Natural killer cell (primary cell): ENCODE data around the gene AMOTL2. TPM values are rescaled to one million over a fixed set of nuclear protein-coding genes. Genes with fewer than 3 reads are reported as not detected.

ENCODE experiments used
- ATAC-seq, 3 donors: fragments of 150-1000 bp in 2 of 3; fragments of 200-7000 bp in 1 of 3; cut with Tn5 transposase; 1 replicate in 1 of 3; 2 replicates in 2 of 3; pipeline ENCODE4 v1.10.0; 2021; ENCODE audit warnings: mild to moderate bottlenecking in 2 of 3, moderate library complexity in 2 of 3
- DNase-seq, 2 donors: peaks; one replicate each; pipeline versions ENCODE4 v3.0.0 to v3.0.0-alpha.2; 2013 to 2021; ENCODE audit warnings: mixed read lengths in 1 of 2
- H3K27ac ChIP-seq: one replicate; pipeline ENCODE4 v1.5.1; 2013; ENCODE audit warnings: mild to moderate bottlenecking, low read length
- H3K27me3 ChIP-seq: one replicate; pipeline ENCODE4 v1.6.1; 2013; ENCODE audit warnings: low read length; ENCODE audit not compliant: control insufficient read depth, insufficient read depth
- H3K36me3 ChIP-seq: one replicate; pipeline ENCODE4 v1.6.1; 2013; ENCODE audit warnings: low read length; ENCODE audit not compliant: control insufficient read depth, insufficient read depth
- H3K4me1 ChIP-seq: one replicate; pipeline ENCODE4 v1.6.1; 2013; ENCODE audit warnings: low read length; ENCODE audit not compliant: control insufficient read depth, insufficient read depth
- H3K4me3 ChIP-seq: one replicate; pipeline ENCODE4 v1.5.1; 2013; ENCODE audit warnings: low read length
- H3K9me3 ChIP-seq: one replicate; pipeline ENCODE4 v1.6.1; 2013; ENCODE audit warnings: low read length; ENCODE audit not compliant: control insufficient read depth, insufficient read depth
- H3K27ac Mint-ChIP-seq, 2 donors: one replicate each; pipeline ENCODE4 v1.8.0; 2022; ENCODE audit warnings: mild to moderate bottlenecking in 2 of 2, mixed read lengths in 2 of 2, moderate library complexity in 1 of 2
- H3K27me3 Mint-ChIP-seq, 2 donors: one replicate each; pipeline ENCODE4 v1.8.0; 2022; ENCODE audit warnings: low read depth in 2 of 2, mixed read lengths in 2 of 2
- H3K36me3 Mint-ChIP-seq: one replicate; pipeline ENCODE4 v1.8.0; 2022; ENCODE audit warnings: mixed read lengths
- H3K4me1 Mint-ChIP-seq, 2 donors: one replicate each; pipeline ENCODE4 v1.8.0; 2022; ENCODE audit warnings: mixed read lengths in 2 of 2
- H3K4me3 Mint-ChIP-seq: one replicate; pipeline ENCODE4 v1.8.0; 2022; ENCODE audit warnings: mild to moderate bottlenecking, moderate library complexity, mixed read lengths
- H3K9me3 Mint-ChIP-seq, 2 donors: one replicate each; pipeline ENCODE4 v1.8.0; 2022; ENCODE audit warnings: mixed read lengths in 2 of 2
- WGBS: methylation state at CpG from one replicate; pipeline ENCODE4 v1.1.7; 2013; ENCODE audit warnings: missing lambda C conversion rate; ENCODE audit not compliant: insufficient coverage; 5-methylcytosine and 5-hydroxymethylcytosine counted together
- intact Hi-C: fragments of 100-400 bp; cut with micrococcal nuclease; formaldehyde crosslinking; loops from one replicate; pipeline ENCODE4 v1.14.2; 2022
- total RNA-seq, 4 donors: library from RNA; stranded (reverse); fragments of 120-200 nt in 1 of 4; gene quantifications; one replicate each; pipeline versions ENCODE4 v1.2.3 to v1.2.4, GENCODE V29; 2013 to 2022
- TF ChIP-seq, protein P1 (sequence below): fragments of 200-600 bp; IDR thresholded peaks from one replicate; pipeline ENCODE4 v1.8.0; 2022; ENCODE audit warnings: antibody characterized with exemption

AMOTL2 gene
- total RNA-seq, 3 donors from 2014 or later (not counting 1 experiment from before 2014, with no cell fraction given) = not detected

DNA sequence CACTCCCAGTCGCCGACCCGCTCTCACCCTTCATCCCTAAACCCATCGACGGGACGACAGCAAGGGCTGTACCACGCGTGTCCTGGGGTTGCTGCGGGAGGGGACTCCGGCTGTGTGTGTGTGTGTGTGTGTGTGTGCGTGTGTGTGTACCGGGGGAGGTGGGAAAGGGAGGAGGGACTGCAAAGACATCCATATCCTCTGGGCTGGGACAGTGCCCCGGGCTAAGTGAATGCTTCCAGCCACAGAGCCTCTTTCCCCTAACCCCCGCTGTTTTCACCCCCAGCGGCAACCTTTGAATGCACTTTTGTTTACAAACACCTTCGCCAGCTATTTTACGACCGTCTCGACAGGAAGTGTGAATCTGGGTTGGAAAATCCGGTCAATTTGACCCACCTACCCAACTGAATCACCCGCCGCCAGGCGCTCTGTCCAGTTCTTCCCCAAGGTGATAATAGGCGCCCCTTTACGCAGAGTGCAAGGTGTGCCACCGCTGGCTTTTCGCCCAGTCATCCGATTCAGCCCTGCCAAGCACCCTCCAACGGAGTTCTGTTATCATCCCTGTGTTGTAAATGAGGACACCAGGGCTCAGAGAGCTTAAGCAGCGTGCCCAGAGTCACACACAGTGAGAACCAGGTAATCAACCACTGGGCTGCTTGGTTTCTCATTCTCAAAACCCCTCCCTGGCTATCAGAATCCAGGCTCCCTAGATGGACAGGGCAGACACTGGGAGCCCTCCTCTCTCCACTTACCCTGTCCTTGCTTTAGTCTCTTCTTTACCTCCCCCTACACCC, 739 bp upstream of the AMOTL2 start:
- no peak overlapping the region for H3K27ac Mint-ChIP-seq
- H3K4me3 Mint-ChIP-seq = peak overlapping the region; percentile 85
- no peak overlapping the region for H3K27ac ChIP-seq
- H3K27me3 Mint-ChIP-seq = peaks cover 31 to 43% of the 10 kb centered on the region in 2 donors
- H3K4me1 Mint-ChIP-seq = peaks cover 0 to 12% of the 10 kb centered on the region in 2 donors
- H3K36me3 ChIP-seq = no peaks in the 10 kb centered on the region
- TF ChIP-seq, protein P1, sequence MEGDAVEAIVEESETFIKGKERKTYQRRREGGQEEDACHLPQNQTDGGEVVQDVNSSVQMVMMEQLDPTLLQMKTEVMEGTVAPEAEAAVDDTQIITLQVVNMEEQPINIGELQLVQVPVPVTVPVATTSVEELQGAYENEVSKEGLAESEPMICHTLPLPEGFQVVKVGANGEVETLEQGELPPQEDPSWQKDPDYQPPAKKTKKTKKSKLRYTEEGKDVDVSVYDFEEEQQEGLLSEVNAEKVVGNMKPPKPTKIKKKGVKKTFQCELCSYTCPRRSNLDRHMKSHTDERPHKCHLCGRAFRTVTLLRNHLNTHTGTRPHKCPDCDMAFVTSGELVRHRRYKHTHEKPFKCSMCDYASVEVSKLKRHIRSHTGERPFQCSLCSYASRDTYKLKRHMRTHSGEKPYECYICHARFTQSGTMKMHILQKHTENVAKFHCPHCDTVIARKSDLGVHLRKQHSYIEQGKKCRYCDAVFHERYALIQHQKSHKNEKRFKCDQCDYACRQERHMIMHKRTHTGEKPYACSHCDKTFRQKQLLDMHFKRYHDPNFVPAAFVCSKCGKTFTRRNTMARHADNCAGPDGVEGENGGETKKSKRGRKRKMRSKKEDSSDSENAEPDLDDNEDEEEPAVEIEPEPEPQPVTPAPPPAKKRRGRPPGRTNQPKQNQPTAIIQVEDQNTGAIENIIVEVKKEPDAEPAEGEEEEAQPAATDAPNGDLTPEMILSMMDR = no peak
- H3K9me3 ChIP-seq = no peaks in the 10 kb centered on the region
- intact Hi-C loops = loop anchor here (5.0 kb wide), 1 partner anchor 163 kb away; no protein-coding TSS in a partner anchor
- no peak for ATAC-seq
- H3K27me3 ChIP-seq = peaks cover 6% of the 10 kb centered on the region
- H3K4me3 ChIP-seq = no peak overlapping the region
- H3K9me3 Mint-ChIP-seq = no peaks in the 10 kb centered on the region
- H3K4me1 ChIP-seq = peaks cover 17% of the 10 kb centered on the region
- H3K36me3 Mint-ChIP-seq = no peaks in the 10 kb centered on the region
- no peak for DNase-seq
- 11% methylated on average over 25 of the region's 30 CpGs for WGBS

DNA sequence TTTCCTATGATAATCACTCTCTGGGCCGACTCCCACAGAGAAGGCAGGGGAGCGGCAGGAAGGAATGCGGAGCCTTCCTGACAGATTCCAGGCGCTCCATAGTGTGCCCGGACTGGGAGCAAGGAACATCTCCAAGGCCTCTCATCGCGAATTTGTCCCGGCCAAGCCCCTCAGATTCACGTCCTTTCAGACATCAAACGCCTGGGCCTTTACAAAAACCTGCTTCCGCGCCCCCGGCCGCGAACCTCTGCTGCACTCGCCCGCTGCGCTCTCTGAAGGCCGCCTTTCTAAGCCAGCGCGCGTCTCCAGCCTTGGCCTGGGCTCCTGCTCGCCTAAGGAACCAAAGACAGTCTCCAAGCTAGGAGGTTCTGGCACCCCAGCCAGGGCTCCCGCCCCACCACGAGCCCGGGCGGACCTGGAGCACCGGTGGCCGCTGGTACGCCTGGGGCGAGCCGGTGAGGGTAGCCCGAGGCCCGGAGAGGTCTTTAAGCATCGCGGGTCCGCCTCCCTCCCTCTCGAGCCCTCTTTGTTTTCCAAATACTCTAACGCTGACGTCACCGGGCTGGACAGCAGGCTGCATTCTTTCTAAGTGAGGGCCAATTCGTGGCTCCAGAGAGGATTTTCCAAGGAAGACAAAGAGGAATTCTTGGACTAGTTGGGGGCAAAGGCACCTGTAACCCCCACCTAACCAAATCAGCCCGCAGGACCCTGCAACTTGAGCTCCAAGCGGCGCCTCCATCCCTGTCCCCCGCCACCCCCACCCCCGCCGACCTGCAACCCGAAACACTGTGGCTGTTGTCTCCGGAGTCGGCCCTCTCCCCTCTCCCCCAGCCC, 759 bp downstream of the AMOTL2 start:
- H3K36me3 ChIP-seq = no peaks in the 10 kb centered on the region
- TF ChIP-seq, protein P1 = no peak
- Mint-ChIP-seq H3K36me3 (no peaks in the 10 kb centered on the region), H3K4me1 (peaks cover 0 to 12% of the 10 kb centered on the region in 2 donors), H3K4me3 (no peak overlapping the region), H3K27ac (no peak overlapping the region), H3K27me3 (peaks cover 27 to 44% of the 10 kb centered on the region in 2 donors), H3K9me3 (no peaks in the 10 kb centered on the region)
- intact Hi-C loops = no loop called here
- H3K4me1 ChIP-seq = peaks cover 17% of the 10 kb centered on the region
- H3K9me3 ChIP-seq = no peaks in the 10 kb centered on the region
- H3K4me3 ChIP-seq = no peak overlapping the region
- H3K27ac ChIP-seq = no peak overlapping the region
- no peak for ATAC-seq
- 30% methylated on average over 50 of the region's 51 CpGs for WGBS
- peaks cover 6% of the 10 kb centered on the region for H3K27me3 ChIP-seq
- DNase-seq = no peak

DNA sequence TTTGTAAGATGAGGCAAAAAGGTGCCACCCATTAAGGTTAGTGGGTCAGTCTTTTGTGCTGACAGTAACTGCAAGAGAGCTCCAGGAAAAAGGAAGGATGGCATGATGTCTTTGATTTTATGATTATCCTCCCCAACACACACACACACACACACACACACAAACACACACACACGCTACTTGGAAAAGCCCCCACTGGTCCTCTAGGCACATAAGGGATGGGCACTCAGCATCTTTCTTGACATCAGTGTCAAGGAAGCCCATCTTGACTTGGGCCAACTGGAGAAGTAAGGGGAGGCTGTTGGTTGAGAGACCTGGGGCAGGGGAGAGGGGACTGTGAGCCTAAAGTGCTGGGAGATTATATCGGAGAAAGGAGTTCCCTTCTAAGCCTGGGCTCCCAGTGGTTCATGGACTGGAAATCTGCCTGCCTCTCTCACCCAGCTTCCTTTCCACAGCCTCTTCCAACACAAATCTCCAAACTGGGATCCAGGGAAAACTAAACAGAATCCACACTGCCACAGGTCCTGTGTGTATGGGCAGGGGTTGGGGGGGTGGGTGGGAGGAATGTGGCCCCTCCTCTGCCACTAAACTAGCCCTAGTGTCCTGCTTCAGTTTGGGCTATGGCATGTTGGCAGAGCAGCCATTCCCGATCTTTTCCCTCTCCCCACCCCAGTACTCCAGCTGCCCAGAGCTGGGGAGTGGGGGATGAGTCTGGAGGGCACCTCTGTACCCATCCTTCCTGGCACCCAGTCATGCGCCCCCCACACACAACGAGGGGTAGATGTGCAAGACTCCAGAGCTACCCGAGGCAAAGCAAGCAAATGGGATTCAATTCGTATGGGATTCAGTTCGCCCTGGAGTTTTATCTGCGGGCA, 1.6 kb downstream of the AMOTL2 start:
- no peak overlapping the region for H3K27ac ChIP-seq
- WGBS = 95% methylated on average over 7 of the region's 9 CpGs
- Mint-ChIP-seq H3K4me3 (no peak overlapping the region), H3K36me3 (no peaks in the 10 kb centered on the region), H3K27me3 (peaks cover 27 to 37% of the 10 kb centered on the region in 2 donors), H3K4me1 (peaks cover 0 to 12% of the 10 kb centered on the region in 2 donors), H3K27ac (no peak overlapping the region), H3K9me3 (no peaks in the 10 kb centered on the region)
- H3K9me3 ChIP-seq = no peaks in the 10 kb centered on the region
- DNase-seq = no peak
- H3K36me3 ChIP-seq = no peaks in the 10 kb centered on the region
- peaks cover 6% of the 10 kb centered on the region for H3K27me3 ChIP-seq
- ATAC-seq = no peak
- no peak overlapping the region for H3K4me3 ChIP-seq
- intact Hi-C loops = no loop called here
- TF ChIP-seq, protein P1 = no peak
- H3K4me1 ChIP-seq = peaks cover 17% of the 10 kb centered on the region
